RWPE1 (cell line): ENCODE measurements around the gene ASIC4.

Experiments used
- CTCF ChIA-PET: fragments of 350-600 bp; sonication (Branson Sonifier 250); formaldehyde crosslinking; extraction: SDS; loops from one replicate; lab custom pipeline; 2021; lab: Yijun Ruan, JAX
- POLR2A ChIA-PET: fragments of 400-600 bp; formaldehyde crosslinking; extraction: SDS; loops from one replicate; lab custom pipeline; 2020; ENCODE audit warnings: antibody characterized with exemption; ENCODE audit not compliant: low non-redundant PET; lab: Yijun Ruan, JAX
- DNase-seq: peaks from one replicate; pipeline ENCODE4 v3.0.0; 2012; ENCODE audit warnings: low spot score
- H3K27ac ChIP-seq: fragments of 450-650 bp; 2 replicates; pipeline ENCODE4 v1.5.1; 2017
- CTCF ChIP-seq: fragments of 450-650 bp; conservative IDR thresholded peaks from 2 replicates; pipeline ENCODE4 v1.5.1; 2017; ENCODE audit warnings: low read depth, mild to moderate bottlenecking

The ASIC4 gene

GRCh38 chr2:219538956-219539788 is 24.9 kb downstream of the ASIC4 start:
- no peak for DNase-seq
- no peak for TF ChIP-seq CTCF
- ChIA-PET POLR2A (no interaction called here), CTCF (interaction anchor here (5.5 kb wide), 1 partner anchor 9 kb away, joined by 25 read pairs; no protein-coding TSS in a partner anchor)
- H3K27ac ChIP-seq: peak overlapping the region; percentile 64

GRCh38 chr2:219539926-219540678 is 25.8 kb downstream of the ASIC4 start:
- ChIA-PET CTCF (interaction anchor here (0.6 to 5.5 kb wide), 7 partner anchors 10 to 341 kb away, joined by 3 to 25 read pairs (median 4); a partner anchor contains a TSS), POLR2A (no interaction called here)
- DNase-seq: no peak
- H3K27ac ChIP-seq: 0 out of 2 replicates have a peak overlapping the region, but pooled peaks have one; percentile 64
- no peak for TF ChIP-seq CTCF

GRCh38 chr2:219540784-219541504 is 26.7 kb downstream of the ASIC4 start:
- no peak for TF ChIP-seq CTCF
- CTCF ChIA-PET: interaction anchor here (0.5 to 5.5 kb wide), 21 partner anchors 10 to 1584 kb away, joined by 3 to 25 read pairs (median 3); a partner anchor contains a TSS
- POLR2A ChIA-PET: no interaction called here
- DNase-seq: no peak
- no peak overlapping the region for H3K27ac ChIP-seq

- DNase-seq: peak; percentile 76
- TF ChIP-seq CTCF: peak; percentile 98
- CTCF ChIA-PET: interaction anchor here (0.5 to 5.5 kb wide), 24 partner anchors 9 to 1584 kb away, joined by 3 to 25 read pairs (median 3); no protein-coding TSS in a partner anchor
- H3K27ac ChIP-seq: peak overlapping the region; percentile 19; the same call in 1 of the 2 replicates
- POLR2A ChIA-PET: no interaction called here
Observed at GRCh38 chr2:219541611-219542180, 27.4 kb downstream of the ASIC4 start.

- peak; percentile 26 for DNase-seq
- no peak for TF ChIP-seq CTCF
- ChIA-PET POLR2A (interaction anchor here (0.6 to 1.3 kb wide), 2 partner anchors 28 to 1629 kb away, joined by 3 read pairs; partner anchors contain the start of gene OBSL1), CTCF (interaction anchor here (5.5 kb wide), 1 partner anchor 13 kb away, joined by 25 read pairs; no protein-coding TSS in a partner anchor)
- H3K27ac ChIP-seq: peak overlapping the region; percentile 94
Observed at GRCh38 chr2:219542931-219543595, 28.8 kb downstream of the ASIC4 start.
